ENCODE results near the gene IQSEC1. TPM values are rescaled to one million over a fixed set of nuclear protein-coding genes. Genes with fewer than 3 reads are reported as not detected.

The IQSEC1 gene
- polyA plus RNA-seq, 1 donor: 40.0 TPM

GRCh38 chr3:13016083-13016720, 57.0 kb downstream of the IQSEC1 start:
- DNase-seq (ENCODE audit: low read depth): no peak

GRCh38 chr3:13015286-13016082, 57.7 kb downstream of the IQSEC1 start:
- DNase-seq (ENCODE audit: low read depth): no peak

GRCh38 chr3:13014755-13015285, 58.4 kb downstream of the IQSEC1 start:
- DNase-seq (ENCODE audit: low read depth): no peak

GRCh38 chr3:13013994-13014754, 59.1 kb downstream of the IQSEC1 start:
- DNase-seq (ENCODE audit: low read depth): no peak

- DNase-seq (ENCODE audit: low read depth): no peak
These were observed 59.7 kb downstream of the IQSEC1 start for GRCh38 chr3:13013566-13013965.

GRCh38 chr3:13013151-13013561, 60.1 kb downstream of the IQSEC1 start:
- DNase-seq (ENCODE audit: low read depth): no peak

GRCh38 chr3:13012221-13012691, 61.0 kb downstream of the IQSEC1 start:
- no peak for DNase-seq (ENCODE audit: low read depth)

- no peak for DNase-seq (ENCODE audit: low read depth)
These were observed 61.5 kb downstream of the IQSEC1 start for GRCh38 chr3:13011573-13012220.

- no peak for DNase-seq (ENCODE audit: low read depth)
These were observed 62.3 kb downstream of the IQSEC1 start for GRCh38 chr3:13010780-13011572.

GRCh38 chr3:13009946-13010315, 63.3 kb downstream of the IQSEC1 start:
- DNase-seq (ENCODE audit: low read depth): no peak

- DNase-seq (ENCODE audit: low read depth): no peak
These were observed 63.9 kb downstream of the IQSEC1 start for GRCh38 chr3:13009132-13009945.

- no peak for DNase-seq (ENCODE audit: low read depth)
These were observed 64.9 kb downstream of the IQSEC1 start for GRCh38 chr3:13008155-13008995.

- no peak for DNase-seq (ENCODE audit: low read depth)
These were observed 65.8 kb downstream of the IQSEC1 start for GRCh38 chr3:13007251-13007941.

GRCh38 chr3:13006216-13006990, 66.8 kb downstream of the IQSEC1 start:
- no peak for DNase-seq (ENCODE audit: low read depth)

GRCh38 chr3:13005301-13005700, 67.9 kb downstream of the IQSEC1 start:
- no peak for DNase-seq (ENCODE audit: low read depth)

- no peak for DNase-seq (ENCODE audit: low read depth)
These were observed 68.9 kb downstream of the IQSEC1 start for GRCh38 chr3:13004376-13004775.

- no peak for DNase-seq (ENCODE audit: low read depth)
These were observed 69.6 kb downstream of the IQSEC1 start for GRCh38 chr3:13003608-13004007.

Measured in forelimb muscle (tissue), 1 donor.